NCI-H524 treated with DMSO at 0.1 percent for 48 hours (cell line): ENCODE results near the gene FAM136A.
"Not testable (repeated sequence)": the region's sequence is repeated elsewhere in the genome, so short reads cannot be mapped to it uniquely, and the experiment has no call there.

Source experiments
- DNase-seq: peaks from one replicate; lab custom pipeline; 2025; lab: John Stamatoyannopoulos, UW

The FAM136A gene

DNA sequence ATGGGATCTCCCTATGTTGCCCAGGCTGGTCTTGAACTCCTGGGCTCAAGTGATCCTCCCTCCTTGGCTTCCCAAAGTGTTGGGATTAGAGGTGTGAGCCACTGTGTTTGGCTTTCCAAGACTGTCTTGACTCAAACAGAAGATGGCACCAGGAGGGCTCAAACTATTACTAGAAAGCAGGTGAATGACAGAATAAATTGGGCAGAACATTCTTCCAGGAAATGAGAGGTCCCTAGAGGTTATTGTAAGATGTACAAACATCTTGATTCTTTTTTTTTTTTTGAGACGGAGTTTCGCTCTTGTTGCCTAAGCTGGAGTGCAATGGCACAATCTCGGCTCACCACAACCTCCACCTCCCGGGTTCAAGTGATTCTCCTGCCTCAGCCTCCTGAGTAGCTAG lies 4.0 kb downstream of the FAM136A start:
- DNase-seq = not testable (repeated sequence)

GRCh38 chr2:70283500-70284191 lies 18.2 kb downstream of the FAM136A start:
- DNase-seq = no peak

- DNase-seq = no peak
Measured at GRCh38 chr2:70282439-70282838, 19.4 kb downstream of the FAM136A start.

DNA sequence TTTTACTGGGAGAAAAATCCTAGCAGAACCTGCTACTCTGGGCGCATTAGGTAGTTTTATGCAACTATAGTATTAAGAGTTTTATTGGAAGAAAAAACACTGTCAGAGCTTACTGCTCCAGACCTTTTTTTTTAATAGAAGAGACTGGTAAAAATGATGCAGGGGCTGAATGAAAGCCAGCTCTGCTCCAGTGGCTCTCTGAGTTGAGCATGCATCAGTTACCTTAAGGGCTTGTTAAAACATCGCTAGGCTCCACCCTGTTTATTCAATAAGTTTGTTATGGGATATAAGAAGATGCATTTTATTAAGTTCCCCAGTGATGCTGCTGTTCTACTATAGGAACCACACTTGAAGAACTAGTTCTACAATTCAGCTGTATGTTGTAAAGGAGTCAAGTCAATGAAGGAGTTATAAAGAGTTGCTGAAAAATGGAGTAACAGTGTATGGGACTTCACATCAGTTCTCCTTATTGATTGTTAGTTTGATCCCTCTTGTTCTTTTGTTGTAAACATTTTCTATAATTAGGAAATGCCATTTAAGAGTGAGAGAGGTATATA lies 21.5 kb downstream of the FAM136A start:
- no peak for DNase-seq

DNA sequence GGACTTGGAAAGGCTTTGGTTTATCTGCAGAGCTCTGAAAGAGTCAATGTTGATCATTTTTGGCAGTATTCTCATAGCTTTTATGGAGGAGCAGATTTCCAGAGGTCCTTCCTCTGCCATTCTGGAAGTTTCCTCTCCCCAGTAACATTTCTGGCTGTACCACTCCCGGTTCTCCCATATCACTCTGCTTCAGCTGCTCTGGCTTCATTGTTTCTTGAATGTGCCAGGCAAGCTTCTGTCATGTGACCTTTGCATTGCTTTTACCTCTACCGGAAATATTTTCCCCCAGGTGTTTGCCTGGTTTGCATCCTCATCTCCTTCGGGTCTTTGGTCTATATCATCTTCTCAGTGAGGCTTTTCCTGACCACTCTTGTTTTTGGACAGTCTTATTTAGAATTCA lies 31.5 kb downstream of the FAM136A start:
- no peak for DNase-seq

GRCh38 chr2:70269422-70270302 lies 32.2 kb downstream of the FAM136A start:
- DNase-seq = not testable (repeated sequence)

DNA sequence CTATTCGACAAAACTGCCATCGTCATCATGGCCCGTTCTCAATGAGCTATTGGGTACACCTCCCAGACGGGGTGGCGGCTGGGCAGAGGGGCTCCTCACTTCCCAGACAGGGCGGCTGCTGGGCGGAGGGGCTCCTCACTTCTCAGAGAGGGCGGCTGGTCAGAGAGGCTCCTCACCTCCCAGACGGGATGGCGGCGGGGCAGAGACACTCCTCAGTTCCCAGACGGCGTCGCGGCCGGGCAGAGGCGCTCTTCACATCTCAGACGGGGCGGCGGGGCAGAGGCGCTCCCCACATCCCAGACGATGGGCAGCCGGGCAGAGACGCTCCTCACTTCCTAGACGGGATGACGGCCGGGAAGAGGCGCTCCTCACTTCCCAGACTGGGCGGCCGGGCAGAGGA lies 34.9 kb downstream of the FAM136A start:
- not testable (repeated sequence) for DNase-seq

- DNase-seq = no peak
Measured at GRCh38 chr2:70261501-70261900, 40.4 kb downstream of the FAM136A start.

DNA sequence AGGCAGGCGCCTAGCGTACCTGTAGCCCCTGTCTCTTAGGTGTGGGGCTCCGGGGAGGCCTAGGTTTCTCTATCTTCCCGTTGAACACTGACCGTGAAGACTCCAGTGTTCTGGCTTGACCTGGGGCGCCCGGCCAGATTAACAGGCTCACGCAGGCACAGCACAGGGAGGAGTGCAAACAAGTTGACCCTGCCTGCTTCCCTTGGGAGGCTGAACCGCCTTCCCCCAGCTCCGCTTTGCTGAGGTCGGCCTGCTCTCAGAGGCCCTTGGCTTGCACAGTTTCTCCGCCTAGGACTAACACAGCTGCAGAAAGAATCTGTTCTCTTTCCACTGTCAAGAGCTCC lies 43.4 kb downstream of the FAM136A start:
- DNase-seq = no peak

- DNase-seq = no peak
Measured at GRCh38 chr2:70255637-70256314, 46.1 kb downstream of the FAM136A start.

DNA sequence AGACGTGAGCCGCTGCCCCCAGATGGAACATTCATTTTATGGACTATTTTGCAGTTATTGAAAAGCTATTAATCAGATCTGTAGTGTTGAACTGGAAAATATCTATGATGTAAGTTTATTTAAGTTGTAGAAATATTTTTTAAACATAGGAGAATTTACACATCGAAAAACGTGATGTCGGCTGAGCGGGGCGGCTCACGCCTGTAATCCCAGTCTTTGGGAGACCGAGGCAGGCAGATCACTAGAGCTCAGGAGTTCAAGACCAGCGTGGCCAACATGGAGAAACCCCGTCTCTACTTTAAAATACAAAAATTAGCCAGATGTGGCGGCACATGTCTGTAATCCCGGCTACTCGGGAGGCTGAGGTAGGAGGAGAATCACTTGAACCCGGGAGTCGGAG lies 51.4 kb downstream of the FAM136A start:
- no peak for DNase-seq

DNA sequence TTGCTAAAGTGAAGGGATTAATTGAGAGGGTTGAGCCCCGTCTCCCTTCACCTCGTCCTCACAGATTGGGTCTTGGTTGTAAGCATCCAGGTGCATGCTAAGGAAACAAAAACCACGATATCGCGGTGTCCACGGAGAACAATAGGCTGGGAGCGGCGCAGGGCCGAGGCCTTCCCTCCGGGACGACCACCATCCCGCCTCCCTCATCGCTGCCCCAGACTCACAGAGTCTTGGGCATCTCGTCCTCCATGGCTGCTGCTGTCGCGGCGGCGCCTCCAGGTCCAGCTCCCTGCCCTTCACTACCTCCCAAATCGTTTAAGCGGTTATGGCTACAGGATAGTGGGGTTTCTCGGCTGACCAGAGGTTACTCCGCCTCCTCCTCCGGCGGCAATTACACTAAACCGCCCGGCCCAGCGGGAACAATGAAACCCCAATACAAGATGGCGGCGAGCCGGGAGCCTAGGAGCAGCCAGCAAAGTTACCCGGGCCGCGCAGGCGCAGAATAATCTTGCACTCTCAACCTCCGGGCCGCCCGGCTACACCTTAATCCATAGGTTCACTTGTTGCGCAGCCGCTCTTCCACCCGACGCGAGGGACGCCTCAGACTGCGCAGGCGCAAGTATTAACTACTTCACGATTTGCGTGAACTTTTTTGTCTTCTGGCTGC lies 53.6 kb downstream of the FAM136A start, which contains the start of gene TIA1:
Gene TIA1, minus strand, starts transcription at position 448 of the 667 bp plus-strand sequence. Its CDS starts 198 bp downstream, at position 250.
- peak; percentile 93 for DNase-seq

DNA sequence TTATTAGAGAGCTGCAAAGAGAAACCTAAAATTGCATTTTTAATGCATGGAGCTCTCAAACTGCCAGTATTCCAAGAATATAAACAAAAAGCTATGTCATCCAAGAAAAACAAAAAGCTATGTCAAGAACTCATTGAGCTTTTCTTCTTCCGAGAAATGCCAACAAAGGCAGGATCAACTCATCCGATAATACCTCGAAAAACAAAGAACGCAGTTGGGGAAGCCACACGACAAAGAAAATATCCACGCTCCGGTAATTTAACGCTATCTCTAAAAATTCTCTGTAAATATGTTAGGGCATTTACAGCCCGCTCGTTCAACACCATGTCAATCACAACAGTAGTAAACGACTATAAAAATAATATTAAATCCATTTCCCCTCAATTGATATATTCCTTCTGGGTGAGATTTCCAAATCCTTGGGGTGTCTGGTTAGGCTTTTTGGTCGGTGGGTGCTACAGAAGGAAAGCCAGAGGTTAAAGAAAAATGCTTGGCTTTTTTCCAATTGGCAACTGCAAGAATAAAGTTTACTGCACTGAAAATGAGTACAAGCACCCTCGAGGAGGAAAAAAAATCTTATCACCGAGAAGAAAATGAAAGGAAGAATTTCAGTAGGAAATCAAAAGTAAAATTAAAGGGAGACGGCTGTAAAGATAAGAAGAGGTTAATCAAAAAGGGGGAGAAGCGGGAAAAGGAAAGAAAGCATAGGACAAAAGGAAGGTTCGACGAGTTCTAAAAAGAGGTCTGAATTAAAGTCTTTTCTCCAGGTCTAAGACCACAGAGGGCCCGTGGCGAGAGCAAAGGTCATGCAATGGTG lies 54.3 kb downstream of the FAM136A start:
- no peak for DNase-seq
